Activated naive CD4-positive, alpha-beta T cell treated with anti-CD3 and anti-CD28 coated beads, Interleukin-2, amount 10 ng/mL, durations not matched to agents 5 hours and 36 hours (primary cell): ENCODE data around the gene MDGA2. TPM values are rescaled to one million over a fixed set of nuclear protein-coding genes. Genes with fewer than 3 reads are reported as not detected.

ENCODE experiments used
- total RNA-seq, 2 experiments: library from RNA; stranded (reverse); gene quantifications; one replicate each; pipeline ENCODE4 v1.2.3, GENCODE V29; 2021

MDGA2 gene
- not detected for total RNA-seq

GRCh38 chr14:47675466-47676314 is at the start of gene MDGA2:
TSS of gene MDGA2 (minus strand) at chr14:47675605.

